ENCODE measurements around the gene ZNF638. TPM values are rescaled to one million over a fixed set of nuclear protein-coding genes. Genes with fewer than 3 reads are reported as not detected.

The ZNF638 gene
- total and polyA plus RNA-seq, 2 of the 4 experiments (the other 2 are of a cell fraction): 46.4 to 129 TPM

GRCh38 chr2:71388214-71388613 lies 56.6 kb downstream of the ZNF638 start:
- Histone ChIP-seq H3K27ac (ENCODE audit: insufficient read depth, low read length) (no peak overlapping the region), H3K9ac (ENCODE audit: low read depth, low read length) (no peak overlapping the region), H4K8ac (ENCODE audit: low read depth in 2 of 2, low read length in 2 of 2) (no peak overlapping the region), H4K5ac (ENCODE audit: low read depth, low read length) (no peak overlapping the region), H2BK15ac (ENCODE audit: low read depth, low read length) (no peak overlapping the region), H2BK120ac (ENCODE audit: low read depth, low read length) (no peak overlapping the region), H3K9me3 (ENCODE audit: control insufficient read depth, insufficient read depth, low read length) (no peaks in the 10 kb centered on the region), H4K91ac (ENCODE audit: insufficient read depth, low read depth, low read length) (no peak overlapping the region), H3K4me3 (ENCODE audit: insufficient read depth, low read depth, low read length) (no peak overlapping the region), H4K20me1 (ENCODE audit: insufficient read depth, low read length) (peaks cover 7% of the 10 kb centered on the region; the same call in 1 of the 2 replicates), H3K36me3 (ENCODE audit: control insufficient read depth, insufficient read depth, low read length) (peaks cover 26% of the 10 kb centered on the region), H3K9me1 (ENCODE audit: insufficient read depth, low read length) (peaks cover 4% of the 10 kb centered on the region), H3K4ac (ENCODE audit: low read depth, low read length) (no peak overlapping the region), H3K56ac (ENCODE audit: extremely low read depth, insufficient read depth, low read length) (no peak overlapping the region), H3K18ac (ENCODE audit: low read depth, low read length) (no peak overlapping the region), H3K14ac (replicated peaks; ENCODE audit: low read depth, low read length) (no peak overlapping the region), H3K79me1 (ENCODE audit: low read depth in 1 of 2, low read length in 2 of 2) (peaks cover 8% of the 10 kb centered on the region in 2 experiments; a peak in 3 of 4 replicates), H3K4me1 (ENCODE audit: control insufficient read depth, insufficient read depth, low read length) (0 out of 2 replicates have a peak, but pooled peaks cover 2% of the 10 kb centered on the region), H3K23ac (ENCODE audit: low read depth, low read length) (no peak overlapping the region), H2BK20ac (ENCODE audit: low read depth, low read length) (no peak overlapping the region), H3K4me2 (ENCODE audit: low read depth, low read length) (no peak overlapping the region), H2BK5ac (ENCODE audit: low read depth, low read length, poor library complexity, severe bottlenecking) (no peak overlapping the region), H2AFZ (replicated peaks; ENCODE audit: low read length, poor library complexity) (no peak overlapping the region), H2AK5ac (ENCODE audit: low read depth, low read length) (no peak overlapping the region), H2AK9ac (replicated peaks; ENCODE audit: low read depth, low read length, poor library complexity) (no peak overlapping the region), H3K27me3 (ENCODE audit: control insufficient read depth, insufficient read depth, low read length) (no peaks in the 10 kb centered on the region)
- dilution Hi-C loops (cut with HindIII; ENCODE audit: low sequenced_read_pairs, unreplicated experiment) (no loop called here), intact Hi-C loops (cut with micrococcal nuclease) (no loop called here), in situ Hi-C loops (cut with MboI; ENCODE audit: low sequenced_read_pairs) (no loop called here)
- CTCF ChIA-PET: no interaction called here
- 99% methylated on average over 11 of the region's 16 CpGs; no CpG with 5 or more reads in 1 of the 2 experiments for WGBS, 2 experiments (ENCODE audit: extremely low coverage in 2 of 2, insufficient read length in 1 of 2)
- POLR2A ChIA-PET (ENCODE audit: unreplicated experiment): no interaction called here
- BruUV-seq (replicated peaks): no TSS peak
- DNase-seq (no peak), ATAC-seq (ENCODE audit: low read depth) (no peak)
- no peak for TF ChIP-seq MXI1 (IDR thresholded peaks at IDR 0.05; ENCODE audit: borderline replicate concordance, low read depth, low read length)
- TF ChIP-seq RFX5 (IDR thresholded peaks at IDR 0.05; ENCODE audit: low read depth, low read length): no peak
- no peak for TF ChIP-seq POLR2A (IDR thresholded peaks at IDR 0.05; ENCODE audit: low read depth, low read length)
- TF ChIP-seq BHLHE40 (IDR thresholded peaks at IDR 0.05; ENCODE audit: low read depth, low read length): no peak
- TF ChIP-seq SMC3 (IDR thresholded peaks at IDR 0.05; ENCODE audit: low read depth, low read length): no peak
- TF ChIP-seq MAFK (IDR thresholded peaks at IDR 0.05; ENCODE audit: low read depth, low read length): no peak
- TF ChIP-seq, protein P1, sequence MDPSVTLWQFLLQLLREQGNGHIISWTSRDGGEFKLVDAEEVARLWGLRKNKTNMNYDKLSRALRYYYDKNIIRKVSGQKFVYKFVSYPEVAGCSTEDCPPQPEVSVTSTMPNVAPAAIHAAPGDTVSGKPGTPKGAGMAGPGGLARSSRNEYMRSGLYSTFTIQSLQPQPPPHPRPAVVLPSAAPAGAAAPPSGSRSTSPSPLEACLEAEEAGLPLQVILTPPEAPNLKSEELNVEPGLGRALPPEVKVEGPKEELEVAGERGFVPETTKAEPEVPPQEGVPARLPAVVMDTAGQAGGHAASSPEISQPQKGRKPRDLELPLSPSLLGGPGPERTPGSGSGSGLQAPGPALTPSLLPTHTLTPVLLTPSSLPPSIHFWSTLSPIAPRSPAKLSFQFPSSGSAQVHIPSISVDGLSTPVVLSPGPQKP (IDR thresholded peaks at IDR 0.05; ENCODE audit: borderline replicate concordance, low read depth, low read length): no peak
- TF ChIP-seq FOS (IDR thresholded peaks at IDR 0.05; ENCODE audit: low read depth, low read length): no peak
- TF ChIP-seq, protein P2, sequence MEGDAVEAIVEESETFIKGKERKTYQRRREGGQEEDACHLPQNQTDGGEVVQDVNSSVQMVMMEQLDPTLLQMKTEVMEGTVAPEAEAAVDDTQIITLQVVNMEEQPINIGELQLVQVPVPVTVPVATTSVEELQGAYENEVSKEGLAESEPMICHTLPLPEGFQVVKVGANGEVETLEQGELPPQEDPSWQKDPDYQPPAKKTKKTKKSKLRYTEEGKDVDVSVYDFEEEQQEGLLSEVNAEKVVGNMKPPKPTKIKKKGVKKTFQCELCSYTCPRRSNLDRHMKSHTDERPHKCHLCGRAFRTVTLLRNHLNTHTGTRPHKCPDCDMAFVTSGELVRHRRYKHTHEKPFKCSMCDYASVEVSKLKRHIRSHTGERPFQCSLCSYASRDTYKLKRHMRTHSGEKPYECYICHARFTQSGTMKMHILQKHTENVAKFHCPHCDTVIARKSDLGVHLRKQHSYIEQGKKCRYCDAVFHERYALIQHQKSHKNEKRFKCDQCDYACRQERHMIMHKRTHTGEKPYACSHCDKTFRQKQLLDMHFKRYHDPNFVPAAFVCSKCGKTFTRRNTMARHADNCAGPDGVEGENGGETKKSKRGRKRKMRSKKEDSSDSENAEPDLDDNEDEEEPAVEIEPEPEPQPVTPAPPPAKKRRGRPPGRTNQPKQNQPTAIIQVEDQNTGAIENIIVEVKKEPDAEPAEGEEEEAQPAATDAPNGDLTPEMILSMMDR (conservative IDR thresholded peaks at IDR 0.05; ENCODE audit: low read depth, low read length): no peak
- TF ChIP-seq NFE2L2 (IDR thresholded peaks at IDR 0.05; ENCODE audit: low read depth, low read length): no peak
- TF ChIP-seq CEBPB (IDR thresholded peaks at IDR 0.05; ENCODE audit: low read depth, low read length): no peak
- TF ChIP-seq RAD21 (IDR thresholded peaks at IDR 0.05; ENCODE audit: low read length): no peak

Measured in IMR-90 (cell line).